HG02642 (cell line): ENCODE data around the gene ZNF578.
"Not testable (repeated sequence)": the region's sequence is repeated elsewhere in the genome, so short reads cannot be mapped to it uniquely, and the experiment has no call there.

Source experiments
- ATAC-seq: cut with Tn5 transposase; IDR thresholded peaks from one replicate; pipeline ENCODE4 v1.9.1; 2021; ENCODE audit warnings: mild to moderate bottlenecking; ENCODE audit not compliant: unreplicated experiment, poor library complexity

Gene ZNF578

GRCh38 chr19:52557231-52557995 lies 104.1 kb downstream of the ZNF578 start:
- no peak for ATAC-seq

- ATAC-seq: not testable (repeated sequence)
Measured at GRCh38 chr19:52558732-52559445, 105.5 kb downstream of the ZNF578 start.

- not testable (repeated sequence) for ATAC-seq
Measured at GRCh38 chr19:52561611-52562010, 108.3 kb downstream of the ZNF578 start.
